ENCODE measurements around the gene ZDHHC14.

Gene ZDHHC14

GRCh38 chr6:157620944-157621343 is 240.0 kb downstream of the ZDHHC14 start:
- no peak for DNase-seq (ENCODE audit: low read depth in 2 of 2)

- DNase-seq (ENCODE audit: low read depth in 2 of 2), result no peak
These were observed 240.4 kb downstream of the ZDHHC14 start for GRCh38 chr6:157621406-157621805.

- DNase-seq (ENCODE audit: low read depth in 2 of 2), result no peak
These were observed 241.4 kb downstream of the ZDHHC14 start for GRCh38 chr6:157622427-157622826.

GRCh38 chr6:157625111-157625510 is 244.1 kb downstream of the ZDHHC14 start:
- no peak for DNase-seq (ENCODE audit: low read depth in 2 of 2)

GRCh38 chr6:157625764-157626163 is 244.8 kb downstream of the ZDHHC14 start:
- no peak for DNase-seq (ENCODE audit: low read depth in 2 of 2)

GRCh38 chr6:157627195-157627966 is 246.4 kb downstream of the ZDHHC14 start:
- no peak for DNase-seq (ENCODE audit: low read depth in 2 of 2)

GRCh38 chr6:157628463-157628862 is 247.5 kb downstream of the ZDHHC14 start:
- no peak for DNase-seq (ENCODE audit: low read depth in 2 of 2)

- DNase-seq (ENCODE audit: low read depth in 2 of 2), result no peak
These were observed 248.2 kb downstream of the ZDHHC14 start for GRCh38 chr6:157629220-157629619.

- DNase-seq (ENCODE audit: low read depth in 2 of 2), result no peak
These were observed 249.6 kb downstream of the ZDHHC14 start for GRCh38 chr6:157630463-157631080.

GRCh38 chr6:157631412-157631811 is 250.4 kb downstream of the ZDHHC14 start:
- no peak for DNase-seq (ENCODE audit: low read depth in 2 of 2)

- DNase-seq (ENCODE audit: low read depth in 2 of 2), result no peak
These were observed 251.0 kb downstream of the ZDHHC14 start for GRCh38 chr6:157631838-157632614.

GRCh38 chr6:157632821-157633220 is 251.8 kb downstream of the ZDHHC14 start:
- DNase-seq (ENCODE audit: low read depth in 2 of 2), result no peak

- no peak for DNase-seq (ENCODE audit: low read depth in 2 of 2)
These were observed 253.6 kb downstream of the ZDHHC14 start for GRCh38 chr6:157634546-157634945.

GRCh38 chr6:157635388-157636244 is 254.6 kb downstream of the ZDHHC14 start:
- DNase-seq (ENCODE audit: low read depth in 2 of 2), result no peak

- no peak for DNase-seq (ENCODE audit: low read depth in 2 of 2)
These were observed 256.5 kb downstream of the ZDHHC14 start for GRCh38 chr6:157637516-157637915.

- no peak for DNase-seq (ENCODE audit: low read depth in 2 of 2)
These were observed 257.1 kb downstream of the ZDHHC14 start for GRCh38 chr6:157637941-157638662.

GRCh38 chr6:157638779-157639178 is 257.8 kb downstream of the ZDHHC14 start:
- no peak for DNase-seq (ENCODE audit: low read depth in 2 of 2)

GRCh38 chr6:157640746-157641451 is 259.9 kb downstream of the ZDHHC14 start:
- no peak for DNase-seq (ENCODE audit: low read depth in 2 of 2)

GRCh38 chr6:157641837-157642236 is 260.8 kb downstream of the ZDHHC14 start:
- no peak for DNase-seq (ENCODE audit: low read depth in 2 of 2)

- DNase-seq (ENCODE audit: low read depth in 2 of 2), result no peak
These were observed 261.7 kb downstream of the ZDHHC14 start for GRCh38 chr6:157642736-157643135.

Data from stimulated activated CD8-positive, alpha-beta memory T cell treated with anti-CD3 and anti-CD28 coated beads, Interleukin-2, amount 100 ng/mL, for 48 hours (primary cell).